HepG2 (cell line): ENCODE measurements around the gene GSS. TPM values are rescaled to one million over a fixed set of nuclear protein-coding genes. Genes with fewer than 3 reads are reported as not detected.

ENCODE experiments used
- CREBL2 ChIP-seq: sonication (generic); formaldehyde crosslinking; IDR thresholded peaks from 2 replicates; pipeline ENCODE4 v1.8.1; 2023; ENCODE audit warnings: missing genetic modification reagents, mild to moderate bottlenecking, borderline replicate concordance
- FOXP1 ChIP-seq, 2 experiments: fragments of 450-650 bp in 1 of 2; IDR thresholded peaks; 2 replicates each; pipeline ENCODE4 v1.6.1; 2017 to 2018; ENCODE audit warnings: antibody characterized with exemption in 1 of 2
- LCORL ChIP-seq, 2 experiments: fragments of 450-650 bp in 1 of 2; sonication (generic) in 1 of 2; formaldehyde crosslinking in 1 of 2; IDR thresholded peaks; 2 replicates each; pipeline versions ENCODE4 v1.5.0 to v1.6.1; 2017 to 2020; ENCODE audit warnings: antibody characterized with exemption in 1 of 2, missing genetic modification reagents in 1 of 2
- NFYB ChIP-seq: sonication (generic); formaldehyde crosslinking; IDR thresholded peaks from 2 replicates; pipeline ENCODE4 v1.4.0; 2020; ENCODE audit warnings: missing genetic modification reagents
- NONO ChIP-seq, 2 experiments: fragments of 450-650 bp in 1 of 2; sonication (generic) in 1 of 2; formaldehyde crosslinking in 1 of 2; IDR thresholded peaks in 1 of 2; conservative IDR thresholded peaks in 1 of 2; 2 replicates each; pipeline versions ENCODE4 v1.6.1 to v1.8.0; 2017 to 2022; ENCODE audit warnings: mild to moderate bottlenecking in 1 of 2, missing genetic modification reagents in 1 of 2, moderate library complexity in 1 of 2
- SIN3A ChIP-seq: IDR thresholded peaks from 2 replicates; pipeline ENCODE4 v1.6.1; 2011; ENCODE audit warnings: low read depth, mild to moderate bottlenecking, control low read depth, low read length, borderline replicate concordance
- SP1 ChIP-seq, 2 experiments: fragments of 450-650 bp in 1 of 2; sonication (generic) in 1 of 2; formaldehyde crosslinking in 1 of 2; IDR thresholded peaks; 2 replicates each; pipeline versions ENCODE4 v1.4.0 to v1.6.1; 2016 to 2020; ENCODE audit warnings: missing genetic modification reagents in 1 of 2
- TRIM22 ChIP-seq: fragments of 450-650 bp; IDR thresholded peaks from 2 replicates; pipeline ENCODE4 v1.6.1; 2017
- ZNF205 ChIP-seq: IDR thresholded peaks from 2 replicates; pipeline ENCODE4 v1.6.1; 2018; ENCODE audit warnings: missing biosample characterization, missing genetic modification reagents
- ZNF382 ChIP-seq: sonication (generic); formaldehyde crosslinking; IDR thresholded peaks from 2 replicates; pipeline ENCODE4 v1.5.0; 2020; ENCODE audit warnings: missing genetic modification reagents, mild to moderate bottlenecking, borderline replicate concordance
- ZNF652 ChIP-seq: IDR thresholded peaks from 2 replicates; pipeline ENCODE4 v1.6.1; 2016; ENCODE audit warnings: low read depth, borderline replicate concordance
- ZNF75D ChIP-seq: sonication (generic); formaldehyde crosslinking; IDR thresholded peaks from 2 replicates; pipeline ENCODE4 v1.8.1; 2023; ENCODE audit warnings: missing genetic modification reagents, mild to moderate bottlenecking, borderline replicate concordance
- ZNF776 ChIP-seq: sonication (generic); formaldehyde crosslinking; IDR thresholded peaks from 2 replicates; pipeline ENCODE4 v1.4.0; 2020; ENCODE audit warnings: mild to moderate bottlenecking, missing genetic modification reagents
- ZSCAN12 ChIP-seq: sonication (generic); formaldehyde crosslinking; IDR thresholded peaks from 2 replicates; pipeline ENCODE4 v1.9.0; 2021; ENCODE audit warnings: mild to moderate bottlenecking, missing genetic modification reagents
- ZSCAN29 ChIP-seq: sonication (generic); formaldehyde crosslinking; conservative IDR thresholded peaks from 2 replicates; pipeline ENCODE4 v1.4.0; 2020; ENCODE audit warnings: mild to moderate bottlenecking, missing genetic modification reagents
- polyA plus RNA-seq, 8 experiments: library from polyadenylated mRNA; depleted of rRNA in 3 of 8; stranded (reverse) in 7 of 8; unstranded in 1 of 8; fragments of >200 nt; fragmentation: Illumina TruSeq in 4 of 8; extraction: Trizol in 4 of 8; gene quantifications; 2 replicates each; pipeline versions ENCODE4 v1.2.1 to v1.2.3, GENCODE V29; 2011 to 2016; ENCODE audit warnings: low read depth in 4 of 8, missing spikeins in 1 of 8, mixed read lengths in 1 of 8; ENCODE audit not compliant: insufficient read depth in 1 of 8
- total RNA-seq, 5 experiments: library from RNA; depleted of rRNA; stranded (reverse); fragments of >200 nt; fragmentation: Illumina TruSeq; extraction: Trizol; gene quantifications; 2 replicates each; pipeline ENCODE4 v1.2.3, GENCODE V29; 2016; ENCODE audit warnings: low read depth in 1 of 5
- TF ChIP-seq, protein P1 (sequence below): IDR thresholded peaks from 2 replicates; pipeline ENCODE4 v1.6.1; 2016; ENCODE audit warnings: missing compliant biosample characterization, missing genetic modification reagents, borderline replicate concordance
- TF ChIP-seq, protein P2 (sequence below): sonication (generic); formaldehyde crosslinking; IDR thresholded peaks from 2 replicates; pipeline ENCODE4 v1.4.0; 2020; ENCODE audit warnings: missing genetic modification reagents
- TF ChIP-seq, protein P3 (sequence below): sonication (generic); formaldehyde crosslinking; IDR thresholded peaks from 2 replicates; pipeline ENCODE4 v1.4.0; 2020; ENCODE audit warnings: missing genetic modification reagents
- TF ChIP-seq, protein P4 (sequence below): IDR thresholded peaks from 2 replicates; pipeline ENCODE4 v1.6.1; 2016; ENCODE audit warnings: missing biosample characterization, missing genetic modification reagents, low read depth
- TF ChIP-seq, protein P5 (sequence below): sonication (generic); formaldehyde crosslinking; IDR thresholded peaks from 2 replicates; pipeline ENCODE4 v1.8.1; 2023; ENCODE audit warnings: mild to moderate bottlenecking, missing genetic modification reagents, borderline replicate concordance

The GSS gene
- total and polyA plus RNA-seq, 2 of the 13 experiments (the other 11 are each of a cell fraction or from before 2014, with no cell fraction given) = 80.1 to 102 TPM

DNA sequence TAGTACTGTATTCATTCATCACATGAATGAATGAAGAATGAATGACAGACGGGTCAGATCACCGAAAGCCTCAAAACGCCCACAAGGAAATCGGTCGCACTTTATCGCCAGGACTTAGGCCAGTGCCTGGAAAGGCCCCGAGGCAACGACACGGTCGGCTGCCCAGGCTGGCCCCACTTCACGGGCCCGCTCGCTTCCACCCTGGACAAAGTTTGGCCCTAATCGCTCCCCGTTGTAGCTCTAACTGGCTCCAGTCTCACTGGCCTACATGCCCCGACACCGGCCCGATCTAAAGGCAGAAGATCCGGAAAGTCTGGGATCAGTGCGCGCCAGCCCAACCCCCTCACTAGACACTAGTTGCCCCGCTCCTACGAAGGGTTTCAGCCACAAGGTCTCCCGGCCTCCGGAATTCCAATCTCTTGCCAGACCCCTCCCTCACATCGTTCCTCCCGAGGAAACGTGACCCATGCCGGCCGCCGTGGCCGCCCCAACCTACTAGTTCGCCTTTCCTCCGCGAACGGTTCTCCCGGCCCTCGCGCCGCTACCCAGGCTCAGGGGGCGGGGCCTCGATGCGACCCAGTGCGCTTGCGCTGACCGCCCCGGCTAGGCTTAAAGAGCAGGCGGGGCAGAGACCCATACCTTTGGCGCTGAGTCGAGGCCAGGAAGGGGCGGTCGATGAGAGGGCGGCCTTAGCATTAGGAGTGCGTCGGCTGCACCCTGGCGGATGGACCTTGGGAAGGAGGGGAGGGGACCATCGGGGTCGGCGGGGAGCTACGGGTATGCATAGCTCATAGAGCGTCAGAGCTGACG lies at the start of gene GSS, which contains the start of gene MYH7B (continued):
- no peak; the same call in 1 of the 2 replicates for TF ChIP-seq ZNF652 (CRISPR knock-in tag)
- no peak for TF ChIP-seq SP1 (IDR thresholded peaks at IDR 0.05)
- TF ChIP-seq SP1 (CRISPR knock-in tag; IDR thresholded peaks at IDR 0.05) = peak; percentile 96
- TF ChIP-seq NONO (IDR thresholded peaks at IDR 0.05) = no peak
- peak; percentile 100 for TF ChIP-seq NONO (CRISPR knock-in tag; conservative IDR thresholded peaks at IDR 0.05)
- TF ChIP-seq ZNF382 = no peak
- TF ChIP-seq ZSCAN12 (CRISPR knock-in tag) = no peak
- peak; percentile 98 for TF ChIP-seq ZSCAN29 (CRISPR knock-in tag)
- TF ChIP-seq NFYB (CRISPR knock-in tag) = no peak; the same call in 1 of the 2 replicates
- TF ChIP-seq, protein P1, sequence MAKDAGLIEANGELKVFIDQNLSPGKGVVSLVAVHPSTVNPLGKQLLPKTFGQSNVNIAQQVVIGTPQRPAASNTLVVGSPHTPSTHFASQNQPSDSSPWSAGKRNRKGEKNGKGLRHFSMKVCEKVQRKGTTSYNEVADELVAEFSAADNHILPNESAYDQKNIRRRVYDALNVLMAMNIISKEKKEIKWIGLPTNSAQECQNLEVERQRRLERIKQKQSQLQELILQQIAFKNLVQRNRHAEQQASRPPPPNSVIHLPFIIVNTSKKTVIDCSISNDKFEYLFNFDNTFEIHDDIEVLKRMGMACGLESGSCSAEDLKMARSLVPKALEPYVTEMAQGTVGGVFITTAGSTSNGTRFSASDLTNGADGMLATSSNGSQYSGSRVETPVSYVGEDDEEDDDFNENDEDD (CRISPR knock-in tag) = peak; percentile 89; the same call in 1 of the 2 replicates
- TF ChIP-seq CREBL2 = peak; percentile 98; the same call in 1 of the 2 replicates
- no peak for TF ChIP-seq LCORL (IDR thresholded peaks at IDR 0.05)
- TF ChIP-seq LCORL (CRISPR knock-in tag; IDR thresholded peaks at IDR 0.05) = peak; percentile 99
- peak; percentile 75 for TF ChIP-seq SIN3A
- TF ChIP-seq ZNF205 (CRISPR knock-in tag) = peak; percentile 84
- TF ChIP-seq ZNF776 (CRISPR knock-in tag) = peak; percentile 40; the same call in 1 of the 2 replicates
- TF ChIP-seq TRIM22 = no peak
- TF ChIP-seq, protein P2, sequence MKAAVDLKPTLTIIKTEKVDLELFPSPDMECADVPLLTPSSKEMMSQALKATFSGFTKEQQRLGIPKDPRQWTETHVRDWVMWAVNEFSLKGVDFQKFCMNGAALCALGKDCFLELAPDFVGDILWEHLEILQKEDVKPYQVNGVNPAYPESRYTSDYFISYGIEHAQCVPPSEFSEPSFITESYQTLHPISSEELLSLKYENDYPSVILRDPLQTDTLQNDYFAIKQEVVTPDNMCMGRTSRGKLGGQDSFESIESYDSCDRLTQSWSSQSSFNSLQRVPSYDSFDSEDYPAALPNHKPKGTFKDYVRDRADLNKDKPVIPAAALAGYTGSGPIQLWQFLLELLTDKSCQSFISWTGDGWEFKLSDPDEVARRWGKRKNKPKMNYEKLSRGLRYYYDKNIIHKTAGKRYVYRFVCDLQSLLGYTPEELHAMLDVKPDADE = 0 out of 2 replicates have a peak, but pooled peaks have one; percentile 66
- TF ChIP-seq, protein P3, sequence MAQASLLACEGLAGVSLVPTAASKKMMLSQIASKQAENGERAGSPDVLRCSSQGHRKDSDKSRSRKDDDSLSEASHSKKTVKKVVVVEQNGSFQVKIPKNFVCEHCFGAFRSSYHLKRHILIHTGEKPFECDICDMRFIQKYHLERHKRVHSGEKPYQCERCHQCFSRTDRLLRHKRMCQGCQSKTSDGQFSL (CRISPR knock-in tag) = peak; percentile 38; the same call in 1 of the 2 replicates
- no peak for TF ChIP-seq ZNF75D (CRISPR knock-in tag)
- TF ChIP-seq, protein P4, sequence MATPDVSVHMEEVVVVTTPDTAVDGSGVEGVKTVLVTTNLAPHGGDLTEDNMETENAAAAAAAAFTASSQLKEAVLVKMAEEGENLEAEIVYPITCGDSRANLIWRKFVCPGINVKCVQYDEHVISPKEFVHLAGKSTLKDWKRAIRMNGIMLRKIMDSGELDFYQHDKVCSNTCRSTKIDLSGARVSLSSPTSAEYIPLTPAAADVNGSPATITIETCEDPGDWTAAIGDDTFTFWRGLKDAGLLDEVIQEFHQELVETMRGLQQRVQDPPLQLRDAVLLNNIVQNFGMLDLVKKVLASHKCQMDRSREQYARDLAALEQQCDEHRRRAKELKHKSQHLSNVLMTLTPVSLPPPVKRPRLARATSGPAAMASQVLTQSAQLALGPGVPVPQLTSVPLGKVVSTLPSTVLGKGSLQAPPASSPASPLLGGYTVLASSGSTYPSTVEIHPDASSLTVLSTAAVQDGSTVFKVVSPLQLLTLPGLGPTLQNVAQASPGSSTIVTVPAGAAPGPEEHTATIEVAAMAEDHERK (CRISPR knock-in tag) = no peak; the same call in 1 of the 2 replicates
- TF ChIP-seq, protein P5, sequence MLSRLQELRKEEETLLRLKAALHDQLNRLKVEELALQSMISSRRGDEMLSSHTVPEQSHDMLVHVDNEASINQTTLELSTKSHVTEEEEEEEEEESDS = peak; percentile 80; the same call in 1 of the 2 replicates
- no peak for TF ChIP-seq FOXP1 (IDR thresholded peaks at IDR 0.05)
- TF ChIP-seq FOXP1 (CRISPR knock-in tag; IDR thresholded peaks at IDR 0.05) = no peak
